NCI-H510A (cell line): Measurements from ENCODE around the gene CXADR.
"Not testable (repeated sequence)": the region's sequence is repeated elsewhere in the genome, so short reads cannot be mapped to it uniquely, and the experiment has no call there.

Experiments
- DNase-seq: peaks from one replicate; lab custom pipeline; 2025; lab: John Stamatoyannopoulos, UW

The CXADR gene

GRCh38 chr21:17502985-17503384, 9.9 kb upstream of the CXADR start:
- not testable (repeated sequence) for DNase-seq

GRCh38 chr21:17506951-17507350, 5.9 kb upstream of the CXADR start:
- DNase-seq = no peak

- DNase-seq = no peak
These were observed 5.3 kb upstream of the CXADR start for GRCh38 chr21:17507591-17507990.

- DNase-seq = peak; percentile 5
These were observed 626 bp downstream of the CXADR start for GRCh38 chr21:17513214-17514123.

GRCh38 chr21:17514124-17514845, 1.4 kb downstream of the CXADR start:
- DNase-seq = no peak

GRCh38 chr21:17517008-17517407, 4.2 kb downstream of the CXADR start:
- DNase-seq = not testable (repeated sequence)

GRCh38 chr21:17519208-17519738, 6.4 kb downstream of the CXADR start:
- DNase-seq = no peak

- DNase-seq = no peak
These were observed 7.2 kb downstream of the CXADR start for GRCh38 chr21:17519965-17520609.

- no peak for DNase-seq
These were observed 10.2 kb downstream of the CXADR start for GRCh38 chr21:17523007-17523451.

GRCh38 chr21:17523979-17524494, 11.2 kb downstream of the CXADR start:
- not testable (repeated sequence) for DNase-seq

GRCh38 chr21:17524635-17525034, 11.8 kb downstream of the CXADR start:
- no peak for DNase-seq

- DNase-seq = no peak
These were observed 13.9 kb downstream of the CXADR start for GRCh38 chr21:17526776-17527175.

- DNase-seq = no peak
These were observed 14.4 kb downstream of the CXADR start for GRCh38 chr21:17527240-17527639.

- no peak for DNase-seq
These were observed 14.9 kb downstream of the CXADR start for GRCh38 chr21:17527711-17528110.

GRCh38 chr21:17529648-17530047, 16.8 kb downstream of the CXADR start:
- DNase-seq = no peak

- no peak for DNase-seq
These were observed 19.4 kb downstream of the CXADR start for GRCh38 chr21:17532292-17532691.

GRCh38 chr21:17536381-17536780, 23.5 kb downstream of the CXADR start:
- no peak for DNase-seq

GRCh38 chr21:17537299-17537698, 24.5 kb downstream of the CXADR start:
- DNase-seq = no peak

- DNase-seq = no peak
These were observed 25.7 kb downstream of the CXADR start for GRCh38 chr21:17538576-17538975.

- no peak for DNase-seq
These were observed 26.5 kb downstream of the CXADR start for GRCh38 chr21:17539323-17539722.

- DNase-seq = no peak
These were observed 27.0 kb downstream of the CXADR start for GRCh38 chr21:17539743-17540341.

- DNase-seq = no peak
These were observed 27.7 kb downstream of the CXADR start for GRCh38 chr21:17540530-17540929.
